AG10803 (cell line): ENCODE results near the gene CD3G.

Source experiments
- DNase-seq: peaks from one replicate; pipeline ENCODE4 v3.0.0; 2010; ENCODE audit warnings: low read depth
- H3K4me3 ChIP-seq: 2 replicates; pipeline ENCODE4 v1.5.1; 2011; ENCODE audit warnings: mild to moderate bottlenecking, low read length, control low read depth
- CTCF ChIP-seq: conservative IDR thresholded peaks from 2 replicates; pipeline ENCODE4 v1.5.1; 2011; ENCODE audit warnings: mild to moderate bottlenecking, low read length, control low read depth, inconsistent platforms

Gene CD3G

DNA sequence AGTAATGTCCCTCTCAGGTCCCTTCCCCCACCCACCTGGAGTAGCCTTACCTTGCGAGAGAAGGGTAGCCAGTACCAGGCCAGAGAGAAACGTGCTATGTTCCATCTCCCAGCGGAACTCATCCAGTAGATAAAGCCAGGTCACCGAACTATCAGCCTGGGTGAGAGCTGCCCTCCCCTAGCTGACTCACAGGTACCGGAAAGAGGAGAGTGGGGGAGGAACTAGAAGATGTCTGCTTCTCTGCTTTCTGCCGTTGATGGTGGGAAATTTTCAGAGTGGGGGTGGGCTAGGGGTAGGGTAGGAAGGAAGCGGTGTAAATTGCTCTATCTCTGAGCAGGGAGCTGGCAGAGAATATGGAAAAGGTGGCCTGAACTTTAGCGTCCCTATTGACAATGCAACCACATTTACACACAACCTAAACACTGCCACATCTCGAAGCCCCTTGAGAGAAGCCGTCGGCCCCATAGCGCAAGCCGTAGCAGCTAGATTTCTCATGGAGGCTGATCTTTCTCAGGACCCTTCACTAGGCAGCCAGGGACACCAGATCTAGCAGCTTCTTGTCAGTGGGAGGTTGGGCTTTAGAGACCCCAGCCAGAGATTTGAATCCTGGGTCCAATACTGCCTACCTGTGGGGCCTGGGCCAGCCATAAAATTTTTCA lies 1.5 kb upstream of the CD3G start, which contains the start of gene CD3D:
Gene CD3D, minus strand, starts transcription at position 203 of the 659 bp plus-strand sequence. Its CDS starts 98 bp downstream, at position 105.
- no peak within 1 kb of the TSS for H3K4me3 ChIP-seq
- DNase-seq = no peak
- TF ChIP-seq CTCF = no peak

DNA sequence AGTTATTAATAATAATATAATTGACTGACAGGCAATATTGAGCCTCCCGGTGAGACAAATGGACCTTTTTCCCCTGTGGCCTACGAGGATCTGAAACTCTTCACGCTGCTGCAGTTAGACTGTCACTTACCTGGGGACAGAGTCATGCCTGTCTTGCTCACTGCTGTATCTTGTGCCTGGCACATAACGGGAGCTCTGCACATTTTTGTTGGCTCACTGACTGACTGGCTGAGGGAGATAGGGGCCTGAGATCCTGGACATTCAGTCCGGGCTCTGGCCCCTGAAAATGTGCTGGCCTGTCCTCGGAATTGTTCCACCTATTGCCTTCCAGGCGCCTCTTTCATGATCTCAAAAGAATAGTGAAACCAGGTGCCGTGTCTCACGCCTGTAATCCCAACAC lies 896 bp upstream of the CD3G start:
- no peak overlapping the region for H3K4me3 ChIP-seq
- TF ChIP-seq CTCF = no peak
- no peak for DNase-seq

GRCh38 chr11:118349475-118349874 lies 5.3 kb downstream of the CD3G start:
- H3K4me3 ChIP-seq = no peak overlapping the region
- no peak for TF ChIP-seq CTCF
- no peak for DNase-seq

- no peak overlapping the region for H3K4me3 ChIP-seq
- DNase-seq = peak; percentile 16
- peak; percentile 64 for TF ChIP-seq CTCF
Measured at GRCh38 chr11:118353084-118353710, 9.1 kb downstream of the CD3G start.

DNA sequence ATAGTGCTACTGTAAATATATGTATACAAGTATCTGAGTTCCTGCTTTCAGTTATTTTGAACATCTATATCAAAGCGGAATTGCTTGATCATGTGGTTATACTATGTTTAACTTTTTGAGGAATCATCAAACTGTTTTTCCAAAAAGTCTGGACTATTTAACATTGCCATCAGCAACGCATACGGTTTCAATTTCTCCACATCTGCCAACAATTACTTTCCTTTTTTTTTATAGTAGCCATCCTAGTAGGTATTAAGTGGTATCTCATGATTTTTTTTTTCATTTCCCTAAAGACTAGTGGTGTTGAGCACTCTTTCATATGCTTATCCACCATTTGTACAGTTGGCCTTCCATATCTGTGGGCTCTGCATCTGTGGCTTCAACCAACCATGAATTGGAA lies 13.9 kb downstream of the CD3G start:
- peak; percentile 49 for DNase-seq
- no peak for TF ChIP-seq CTCF
- no peak overlapping the region for H3K4me3 ChIP-seq

GRCh38 chr11:118359295-118359958 lies 15.3 kb downstream of the CD3G start, which contains the start of gene UBE4A:
TSS of gene UBE4A (plus strand) at chr11:118359600. CDS start at chr11:118365081, 5,481 bp downstream.
- H3K4me3 ChIP-seq = peak within 1 kb of the TSS; percentile 94
- DNase-seq = peak; percentile 93
- TF ChIP-seq CTCF = no peak
